Measurements from ENCODE around the gene COMT.
"Not testable (repeated sequence)": the region's sequence is repeated elsewhere in the genome, so short reads cannot be mapped to it uniquely, and the experiment has no call there.

COMT gene

GRCh38 chr22:19909350-19910179 is 32.0 kb upstream of the COMT start:
- peak; percentile 84 to 87 for DNase-seq

GRCh38 chr22:19910180-19910744 is 31.3 kb upstream of the COMT start:
- no peak for DNase-seq

GRCh38 chr22:19911540-19912270 is 29.9 kb upstream of the COMT start:
- no peak for DNase-seq

- DNase-seq: no peak
Measured at GRCh38 chr22:19912271-19912999, 29.1 kb upstream of the COMT start.

- no peak for DNase-seq
Measured at GRCh38 chr22:19913337-19913936, 28.1 kb upstream of the COMT start.

- DNase-seq: no peak
Measured at GRCh38 chr22:19914201-19914943, 27.2 kb upstream of the COMT start.

GRCh38 chr22:19915287-19915954 is 26.2 kb upstream of the COMT start:
- DNase-seq: no peak

- no peak for DNase-seq
Measured at GRCh38 chr22:19916006-19916405, 25.6 kb upstream of the COMT start.

GRCh38 chr22:19916941-19917340 is 24.6 kb upstream of the COMT start:
- DNase-seq: no peak

GRCh38 chr22:19917389-19918138 is 24.0 kb upstream of the COMT start:
- no peak for DNase-seq

GRCh38 chr22:19918332-19919106 is 23.1 kb upstream of the COMT start:
- DNase-seq: no peak

GRCh38 chr22:19919701-19920363 is 21.7 kb upstream of the COMT start:
- no peak for DNase-seq

- DNase-seq: no peak
Measured at GRCh38 chr22:19921544-19922081, 20.0 kb upstream of the COMT start.

- no peak for DNase-seq
Measured at GRCh38 chr22:19923914-19924513, 17.6 kb upstream of the COMT start.

GRCh38 chr22:19926028-19926427 is 15.5 kb upstream of the COMT start:
- not testable (repeated sequence) for DNase-seq

- DNase-seq: no peak
Measured at GRCh38 chr22:19927696-19928095, 13.9 kb upstream of the COMT start.

GRCh38 chr22:19928207-19928606 is 13.4 kb upstream of the COMT start:
- no peak for DNase-seq

All from activated CD4-positive, alpha-beta T cell treated with anti-CD3 and anti-CD28 coated beads, Interleukin-2, amount 50 U/mL, for 4 hours (primary cell).